Liver (tissue), 9 donors: Measurements from ENCODE around the gene KIAA1755. TPM values are rescaled to one million over a fixed set of nuclear protein-coding genes. Genes with fewer than 3 reads are reported as not detected.

Source experiments
- DNase-seq: peaks from one replicate; pipeline ENCODE4 v3.0.0-alpha.2; 2017; ENCODE audit warnings: low spot score
- H3K27ac ChIP-seq, 2 donors: one replicate each; pipeline ENCODE4 v1.7.0; 2013; ENCODE audit warnings: inconsistent platforms in 2 of 2, low read length in 2 of 2, control low read depth in 1 of 2, low read depth in 1 of 2, mild to moderate bottlenecking in 1 of 2
- H3K27me3 ChIP-seq, 4 donors: one replicate each; pipeline versions ENCODE4 v1.6.1 to v1.7.0; 2013; ENCODE audit warnings: low read length in 3 of 4, inconsistent platforms in 1 of 4, mild to moderate bottlenecking in 1 of 4, moderate library complexity in 1 of 4; ENCODE audit not compliant: control insufficient read depth in 4 of 4, insufficient read depth in 4 of 4
- H3K36me3 ChIP-seq, 4 donors: one replicate each; pipeline versions ENCODE4 v1.6.1 to v1.7.0; 2013; ENCODE audit warnings: low read length in 3 of 4, mild to moderate bottlenecking in 3 of 4, low read depth in 1 of 4, moderate library complexity in 1 of 4; ENCODE audit not compliant: control insufficient read depth in 4 of 4, insufficient read depth in 3 of 4
- H3K4me1 ChIP-seq, 4 donors: one replicate each; pipeline versions ENCODE4 v1.6.1 to v1.7.0; 2013; ENCODE audit warnings: low read length in 3 of 4, mild to moderate bottlenecking in 3 of 4, moderate library complexity in 1 of 4; ENCODE audit not compliant: control insufficient read depth in 4 of 4, insufficient read depth in 4 of 4
- H3K4me3 ChIP-seq, 3 donors: one replicate each; pipeline versions ENCODE4 v1.6.1 to v1.7.0; 2013; ENCODE audit warnings: low read length in 3 of 3, control low read depth in 1 of 3, low read depth in 1 of 3, mild to moderate bottlenecking in 1 of 3
- H3K9ac ChIP-seq, 2 donors: one replicate each; pipeline ENCODE4 v1.7.0; 2013; ENCODE audit warnings: low read length in 2 of 2, mild to moderate bottlenecking in 2 of 2, moderate library complexity in 2 of 2, control low read depth in 1 of 2, low read depth in 1 of 2
- H3K9me3 ChIP-seq, 4 donors: one replicate each; pipeline versions ENCODE4 v1.6.1 to v1.7.0; 2013; ENCODE audit warnings: low read length in 3 of 4; ENCODE audit not compliant: control insufficient read depth in 4 of 4
- ATF3 ChIP-seq: IDR thresholded peaks from 2 replicates; pipeline ENCODE4 v1.6.1; 2016; ENCODE audit warnings: antibody characterized with exemption
- CTCF ChIP-seq: fragments of 150-350 bp; IDR thresholded peaks from 2 replicates; pipeline ENCODE4 v1.5.1; 2017; ENCODE audit warnings: improper control_type of control experiment, low read depth, low read length; ENCODE audit not compliant: missing input control
- EGR1 ChIP-seq, 2 donors: IDR thresholded peaks; 2 replicates each; pipeline ENCODE4 v1.6.1; 2016 to 2018; ENCODE audit warnings: antibody characterized with exemption in 2 of 2, low read depth in 2 of 2
- FOXA1 ChIP-seq: IDR thresholded peaks from 2 replicates; pipeline ENCODE4 v1.6.1; 2016; ENCODE audit warnings: antibody characterized with exemption
- FOXA2 ChIP-seq: IDR thresholded peaks from 2 replicates; pipeline ENCODE4 v1.6.1; 2016; ENCODE audit warnings: antibody characterized with exemption
- GABPA ChIP-seq, 2 donors: IDR thresholded peaks in 1 of 2; conservative IDR thresholded peaks in 1 of 2; 2 replicates each; pipeline ENCODE4 v1.6.1; 2016; ENCODE audit warnings: antibody characterized with exemption in 2 of 2, mild to moderate bottlenecking in 1 of 2, moderate library complexity in 1 of 2
- HNF4A ChIP-seq, 2 donors: conservative IDR thresholded peaks; 2 replicates each; pipeline ENCODE4 v1.6.1; 2016; ENCODE audit warnings: antibody characterized with exemption in 2 of 2, mild to moderate bottlenecking in 2 of 2
- HNF4G ChIP-seq: IDR thresholded peaks from 2 replicates; pipeline ENCODE4 v1.6.1; 2016; ENCODE audit warnings: antibody characterized with exemption
- JUND ChIP-seq, 2 donors: IDR thresholded peaks; 2 replicates each; pipeline ENCODE4 v1.6.1; 2016; ENCODE audit warnings: antibody characterized with exemption in 2 of 2
- MAX ChIP-seq: IDR thresholded peaks from 2 replicates; pipeline ENCODE4 v1.6.1; 2016; ENCODE audit warnings: antibody characterized with exemption
- NR2F2 ChIP-seq: IDR thresholded peaks from 2 replicates; pipeline ENCODE4 v1.6.1; 2016; ENCODE audit warnings: antibody characterized with exemption
- RAD21 ChIP-seq, 2 donors: IDR thresholded peaks; 2 replicates each; pipeline ENCODE4 v1.6.1; 2016; ENCODE audit warnings: antibody characterized with exemption in 2 of 2, mild to moderate bottlenecking in 2 of 2
- REST ChIP-seq: IDR thresholded peaks from 2 replicates; pipeline ENCODE4 v1.6.1; 2016; ENCODE audit warnings: antibody characterized with exemption, mild to moderate bottlenecking
- RXRA ChIP-seq, 2 donors: IDR thresholded peaks; 2 replicates each; pipeline ENCODE4 v1.6.1; 2017 to 2018; ENCODE audit warnings: antibody characterized with exemption in 2 of 2, mild to moderate bottlenecking in 1 of 2
- SP1 ChIP-seq: IDR thresholded peaks from 2 replicates; pipeline ENCODE4 v1.6.1; 2018; ENCODE audit warnings: antibody characterized with exemption, mild to moderate bottlenecking
- TAF1 ChIP-seq: conservative IDR thresholded peaks from 2 replicates; pipeline ENCODE4 v1.6.1; 2016; ENCODE audit warnings: antibody characterized with exemption, mild to moderate bottlenecking
- YY1 ChIP-seq: IDR thresholded peaks from 2 replicates; pipeline ENCODE4 v1.6.1; 2016; ENCODE audit warnings: antibody characterized with exemption, mild to moderate bottlenecking
- ZBTB33 ChIP-seq: IDR thresholded peaks from 2 replicates; pipeline ENCODE4 v1.6.1; 2016; ENCODE audit warnings: antibody characterized with exemption
- WGBS: extraction: QIAGEN DNeasy Blood & Tissue Kit; methylation state at CpG from one replicate; pipeline ENCODE4 v1.1.7; 2013; 5-methylcytosine and 5-hydroxymethylcytosine counted together
- polyA plus RNA-seq, 2 donors: library from polyadenylated mRNA; stranded (reverse) in 1 of 2; unstranded in 1 of 2; fragments of 200-250 nt in 1 of 2; fragments of >200 nt in 1 of 2; fragmentation: Nextera tagmentation in 1 of 2; extraction: Ambion mirVana in 1 of 2; gene quantifications; one replicate each; pipeline versions ENCODE4 v1.2.1 to v1.2.3, GENCODE V29; 2013 to 2015
- total RNA-seq, 2 donors: library from RNA; depleted of rRNA; stranded (reverse); fragments of >200 nt; gene quantifications; one replicate each; pipeline ENCODE4 v1.2.3, GENCODE V29; 2014
- donor health status: healthy.
- donor health status: healthy.
- donor health status: healthy.
- donor health status: healthy.
- donor health status: healthy.

Gene KIAA1755
- total and polyA plus RNA-seq, 4 donors, result 0.09 to 1.4 (median 0.81) TPM

GRCh38 chr20:38187517-38187916 is 73.0 kb downstream of the KIAA1755 start:
- no peaks in the 10 kb centered on the region for H3K27me3 ChIP-seq
- no peak overlapping the region for H3K9ac ChIP-seq
- no peaks in the 10 kb centered on the region for H3K36me3 ChIP-seq
- no peak overlapping the region for H3K27ac ChIP-seq
- no peaks in the 10 kb centered on the region for H3K4me1 ChIP-seq
- DNase-seq, result no peak
- no peaks in the 10 kb centered on the region for H3K9me3 ChIP-seq
- TF ChIP-seq REST (no peak), JUND (IDR thresholded peaks at IDR 0.05) (peak in 1 of 2 donors; percentile 21), HNF4A (conservative IDR thresholded peaks at IDR 0.05) (peak; percentile 24 to 35), RAD21 (IDR thresholded peaks at IDR 0.05) (peak; percentile 51 to 68), RXRA (IDR thresholded peaks at IDR 0.05) (peak; percentile 17 to 52), NR2F2 (no peak), CTCF (peak; percentile 63), FOXA1 (no peak), TAF1 (no peak), SP1 (peak; percentile 21), EGR1 (IDR thresholded peaks at IDR 0.05; ENCODE audit: low read depth in 2 of 2) (peak in 1 of 2 donors; percentile 35)
- 26% methylated on average over 5 of the region's 5 CpGs for WGBS
- no peak overlapping the region for H3K4me3 ChIP-seq

GRCh38 chr20:38186788-38187221 is 73.7 kb downstream of the KIAA1755 start:
- DNase-seq, result no peak
- no peaks in the 10 kb centered on the region for H3K4me1 ChIP-seq
- H3K27me3 ChIP-seq, result no peaks in the 10 kb centered on the region
- no peaks in the 10 kb centered on the region for H3K9me3 ChIP-seq
- H3K4me3 ChIP-seq, result no peak overlapping the region
- 78% methylated on average over 5 of the region's 5 CpGs for WGBS
- no peaks in the 10 kb centered on the region for H3K36me3 ChIP-seq
- H3K27ac ChIP-seq, result no peak overlapping the region
- H3K9ac ChIP-seq, result no peak overlapping the region
- TF ChIP-seq ATF3 (no peak), RAD21 (IDR thresholded peaks at IDR 0.05) (no peak), YY1 (no peak), ZBTB33 (no peak), MAX (no peak), EGR1 (IDR thresholded peaks at IDR 0.05; ENCODE audit: low read depth in 2 of 2) (no peak), FOXA1 (no peak), SP1 (no peak), HNF4G (no peak), FOXA2 (no peak), NR2F2 (no peak), CTCF (no peak), JUND (IDR thresholded peaks at IDR 0.05) (no peak), GABPA (IDR thresholded peaks at IDR 0.05 in 1 of 2, conservative IDR thresholded peaks at IDR 0.05 in 1 of 2) (no peak), RXRA (IDR thresholded peaks at IDR 0.05) (no peak), REST (no peak), HNF4A (conservative IDR thresholded peaks at IDR 0.05) (no peak), TAF1 (no peak)
